H1 (cell line): ENCODE results near the gene RANBP17. TPM values are rescaled to one million over a fixed set of nuclear protein-coding genes. Genes with fewer than 3 reads are reported as not detected.

Experiments used
- ASH2L ChIP-seq: fragments of 200-600, 300-600 bp; sonication (generic); IDR thresholded peaks from one replicate; pipeline ENCODE4 v1.7.1; 2017; ENCODE audit warnings: low read length
- BCL11A ChIP-seq, 2 experiments: IDR thresholded peaks; one replicate each; pipeline ENCODE4 v1.6.1; 2011; ENCODE audit warnings: low read depth in 2 of 2, low read length in 2 of 2, mild to moderate bottlenecking in 2 of 2
- CBX5 ChIP-seq: fragments of 300-800, 300-1000 bp; sonication (generic); IDR thresholded peaks from 2 replicates; pipeline ENCODE4 v1.7.1; 2016; ENCODE audit warnings: antibody characterized with exemption, low read length, low read depth
- CBX8 ChIP-seq: fragments of 300-800, 300-1000 bp; sonication (generic); IDR thresholded peaks from 2 replicates; pipeline ENCODE4 v1.7.1; 2016; ENCODE audit warnings: low read depth, low read length, borderline replicate concordance
- CEBPB ChIP-seq: IDR thresholded peaks from 2 replicates; pipeline ENCODE4 v1.6.1; 2012; ENCODE audit warnings: low read depth, low read length
- EGR1 ChIP-seq: IDR thresholded peaks from 2 replicates; pipeline ENCODE4 v1.6.1; 2011; ENCODE audit warnings: low read depth, low read length, borderline replicate concordance
- HDAC2 ChIP-seq, 2 experiments: fragments of 300-600 bp in 1 of 2; sonication (generic) in 1 of 2; IDR thresholded peaks; 2 replicates each; pipeline ENCODE4 v1.6.1; 2011 to 2012; ENCODE audit warnings: low read depth in 2 of 2, low read length in 2 of 2, mild to moderate bottlenecking in 2 of 2, moderate library complexity in 2 of 2, borderline replicate concordance in 1 of 2, inconsistent platforms in 1 of 2
- RAD21 ChIP-seq, 2 experiments: IDR thresholded peaks in 1 of 2; conservative IDR thresholded peaks in 1 of 2; 2 replicates each; pipeline ENCODE4 v1.6.1; 2011; ENCODE audit warnings: low read depth in 2 of 2, low read length in 2 of 2, improper control_type of control experiment in 1 of 2, inconsistent platforms in 1 of 2, mild to moderate bottlenecking in 1 of 2, moderate library complexity in 1 of 2
- RNF2 ChIP-seq: fragments of 200-900, 300-1000 bp; sonication (generic); IDR thresholded peaks from 2 replicates; pipeline ENCODE4 v1.7.1; 2016; ENCODE audit warnings: borderline replicate concordance, low read depth, mild to moderate bottlenecking, antibody characterized with exemption, low read length; ENCODE audit not compliant: poor library complexity, severe bottlenecking; ENCODE audit errors: missing control alignments
- SIN3A ChIP-seq, 2 experiments: IDR thresholded peaks in 1 of 2; conservative IDR thresholded peaks in 1 of 2; 2 replicates each; pipeline ENCODE4 v1.6.1; 2011 to 2012; ENCODE audit warnings: low read length in 2 of 2, improper control_type of control experiment in 1 of 2, low read depth in 1 of 2, mild to moderate bottlenecking in 1 of 2
- SP4 ChIP-seq: IDR thresholded peaks from 2 replicates; pipeline ENCODE4 v1.6.1; 2012; ENCODE audit warnings: low read length, inconsistent platforms
- SUZ12 ChIP-seq: fragments of 200-600 bp; sonication (generic); IDR thresholded peaks from 2 replicates; pipeline ENCODE4 v1.6.1; 2012; ENCODE audit warnings: mild to moderate bottlenecking, inconsistent platforms, low read length, moderate library complexity, mixed read lengths
- TAF1 ChIP-seq: IDR thresholded peaks from 2 replicates; pipeline ENCODE4 v1.6.1; 2011; ENCODE audit warnings: mild to moderate bottlenecking, low read depth, low read length
- TBP ChIP-seq: IDR thresholded peaks from 2 replicates; pipeline ENCODE4 v1.6.1; 2011; ENCODE audit warnings: low read depth, low read length, improper control_type of control experiment
- TCF12 ChIP-seq: IDR thresholded peaks from 2 replicates; pipeline ENCODE4 v1.6.1; 2011; ENCODE audit warnings: low read depth, mild to moderate bottlenecking, low read length
- polyA plus RNA-seq, 7 experiments: library from polyadenylated mRNA; depleted of rRNA in 3 of 7; stranded (reverse) in 5 of 7; unstranded in 2 of 7; fragments of >200 nt in 5 of 7; fragments of 200-250 nt in 2 of 7; gene quantifications; 1 replicate in 5 of 7; 2 replicates in 1 of 7; 4 replicates in 1 of 7; pipeline versions ENCODE4 v1.2.1 to v1.2.3, GENCODE V29; 2011 to 2013; ENCODE audit warnings: missing spikeins in 2 of 7, mixed read lengths in 2 of 7
- total RNA-seq: library from RNA; stranded (reverse); fragmentation: NEBNext Ultra II Directional; extraction: Animal tissue kit (Norgen Biotek cat#: 25700); gene quantifications from 2 replicates; pipeline ENCODE4 v1.2.1, GENCODE V29; 2021
- TF ChIP-seq, protein P1 (sequence below): IDR thresholded peaks from 2 replicates; pipeline ENCODE4 v1.6.1; 2011; ENCODE audit warnings: low read length, improper control_type of control experiment

Gene RANBP17
- total and polyA plus RNA-seq, 2 of the 8 experiments (the other 6 are each of a cell fraction or from before 2014, with no cell fraction given): 8.6 to 21.3 TPM

DNA sequence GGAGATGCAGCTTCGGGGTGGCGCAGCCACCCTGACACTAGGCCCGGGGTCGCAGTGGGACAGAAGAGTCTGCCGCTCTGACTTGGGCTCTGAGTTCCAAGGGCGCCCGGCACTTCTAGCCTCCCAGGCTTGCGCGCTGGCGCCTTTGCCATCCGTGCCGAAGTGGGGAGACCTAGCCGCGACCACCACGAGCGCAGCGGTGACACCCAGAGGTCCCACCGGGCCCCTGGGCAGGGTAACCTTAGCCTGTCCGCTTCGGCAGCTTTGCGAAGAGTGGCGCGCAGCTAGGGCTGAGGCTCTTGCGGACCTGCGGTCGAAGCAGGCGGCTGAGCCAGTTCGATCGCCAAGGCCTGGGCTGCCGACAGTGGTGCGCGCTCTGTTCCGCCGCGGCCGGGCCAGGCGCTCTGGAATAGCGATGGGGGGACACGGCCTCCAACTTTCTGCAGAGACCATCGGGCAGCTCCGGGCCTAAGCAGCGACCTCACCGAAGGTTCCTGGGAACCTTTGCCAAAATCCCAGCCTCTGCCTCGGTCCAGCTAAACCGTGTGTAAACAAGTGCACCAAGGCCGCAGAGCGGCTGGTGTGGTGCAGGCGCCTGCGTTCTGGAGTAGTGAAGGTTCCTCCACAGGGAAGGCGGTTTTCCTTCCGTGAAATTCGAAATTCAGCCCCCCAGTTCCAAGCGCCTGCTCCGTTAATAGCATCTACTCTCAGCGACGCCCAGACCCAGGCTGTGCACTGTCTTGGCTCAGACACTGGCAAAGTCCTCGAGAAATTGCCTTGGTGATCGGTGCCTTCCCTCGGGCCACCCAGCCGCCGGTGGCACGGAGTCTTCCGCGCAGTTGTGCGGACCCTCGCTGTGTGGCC, 454.7 kb downstream of the RANBP17 start (continued):
- no peak for TF ChIP-seq TAF1
- TF ChIP-seq HDAC2 (IDR thresholded peaks at IDR 0.05; ENCODE audit: borderline replicate concordance in 1 of 2, low read depth in 2 of 2, low read length in 2 of 2): no peak
- TF ChIP-seq SP4: no peak
- TF ChIP-seq TBP: no peak
- TF ChIP-seq BCL11A (IDR thresholded peaks at IDR 0.05; ENCODE audit: low read depth in 2 of 2, low read length in 2 of 2): no peak
- no peak for TF ChIP-seq EGR1
- TF ChIP-seq, protein P1, sequence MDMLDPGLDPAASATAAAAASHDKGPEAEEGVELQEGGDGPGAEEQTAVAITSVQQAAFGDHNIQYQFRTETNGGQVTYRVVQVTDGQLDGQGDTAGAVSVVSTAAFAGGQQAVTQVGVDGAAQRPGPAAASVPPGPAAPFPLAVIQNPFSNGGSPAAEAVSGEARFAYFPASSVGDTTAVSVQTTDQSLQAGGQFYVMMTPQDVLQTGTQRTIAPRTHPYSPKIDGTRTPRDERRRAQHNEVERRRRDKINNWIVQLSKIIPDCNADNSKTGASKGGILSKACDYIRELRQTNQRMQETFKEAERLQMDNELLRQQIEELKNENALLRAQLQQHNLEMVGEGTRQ: no peak
- TF ChIP-seq ASH2L: no peak
- TF ChIP-seq CBX5: no peak
- TF ChIP-seq CEBPB: no peak
- peak; percentile 80; the same call in 1 of the 2 replicates for TF ChIP-seq CBX8
- no peak for TF ChIP-seq SIN3A (conservative IDR thresholded peaks at IDR 0.05 in 1 of 2, IDR thresholded peaks at IDR 0.05 in 1 of 2; ENCODE audit: low read depth in 1 of 2, low read length in 2 of 2)
- peak; percentile 97 for TF ChIP-seq RNF2
- TF ChIP-seq RAD21 (IDR thresholded peaks at IDR 0.05 in 1 of 2, conservative IDR thresholded peaks at IDR 0.05 in 1 of 2; ENCODE audit: low read depth in 2 of 2, low read length in 2 of 2): no peak
- TF ChIP-seq SUZ12: peak; percentile 98
- TF ChIP-seq TCF12: no peak
